Measurements from ENCODE around the gene KCNMA1. TPM values are rescaled to one million over a fixed set of nuclear protein-coding genes. Genes with fewer than 3 reads are reported as not detected.

KCNMA1 gene
- polyA plus RNA-seq, 1 donor from 2014 or later, result 60.8 TPM

DNA sequence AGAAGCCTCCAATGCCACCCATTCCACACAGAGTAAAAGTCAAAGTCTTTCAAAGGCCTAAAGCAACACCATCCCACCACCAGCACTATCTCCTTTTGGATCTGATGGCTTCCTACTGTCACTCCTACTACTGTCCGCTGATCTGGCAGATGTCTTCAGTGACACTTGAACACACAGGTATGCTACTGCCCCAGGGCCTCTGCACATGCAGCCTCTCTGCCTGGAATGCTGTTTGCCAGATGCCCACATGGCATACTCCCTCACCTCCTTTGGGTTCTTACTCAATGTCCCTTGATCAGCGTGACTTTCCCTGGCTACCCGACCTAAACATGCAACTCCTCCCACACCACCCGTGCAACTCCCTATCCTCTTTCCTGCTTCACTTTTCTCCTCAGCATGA lies 512.4 kb downstream of the KCNMA1 start:
- H3K27ac ChIP-seq (ENCODE audit: low read length), result no peak overlapping the region
- no peak overlapping the region for H3K9ac ChIP-seq (ENCODE audit: low read length)
- H4K20me1 ChIP-seq (ENCODE audit: insufficient read depth), result no peaks in the 10 kb centered on the region
- no peaks in the 10 kb centered on the region for H3K27me3 ChIP-seq (ENCODE audit: insufficient read depth, low read depth, low read length)
- no peak overlapping the region for H2AFZ ChIP-seq (ENCODE audit: low read depth, low read length)
- no peaks in the 10 kb centered on the region for H3K79me2 ChIP-seq (replicated peaks; ENCODE audit: insufficient read depth, low read length)
- H3K4me3 ChIP-seq (ENCODE audit: low read length), result no peak overlapping the region
- H3F3A ChIP-seq (ENCODE audit: insufficient read depth, low read length, poor library complexity, severe bottlenecking), result no peaks in the 10 kb centered on the region
- no peak overlapping the region for H3K4me2 ChIP-seq (ENCODE audit: low read length)
- no peaks in the 10 kb centered on the region for H3K9me2 ChIP-seq (ENCODE audit: insufficient read depth, low read length)
- H3K9me3 ChIP-seq (ENCODE audit: low read length), result no peaks in the 10 kb centered on the region
- H3K36me3 ChIP-seq (ENCODE audit: insufficient read depth, low read length), result no peaks in the 10 kb centered on the region
- TF ChIP-seq, protein P1, sequence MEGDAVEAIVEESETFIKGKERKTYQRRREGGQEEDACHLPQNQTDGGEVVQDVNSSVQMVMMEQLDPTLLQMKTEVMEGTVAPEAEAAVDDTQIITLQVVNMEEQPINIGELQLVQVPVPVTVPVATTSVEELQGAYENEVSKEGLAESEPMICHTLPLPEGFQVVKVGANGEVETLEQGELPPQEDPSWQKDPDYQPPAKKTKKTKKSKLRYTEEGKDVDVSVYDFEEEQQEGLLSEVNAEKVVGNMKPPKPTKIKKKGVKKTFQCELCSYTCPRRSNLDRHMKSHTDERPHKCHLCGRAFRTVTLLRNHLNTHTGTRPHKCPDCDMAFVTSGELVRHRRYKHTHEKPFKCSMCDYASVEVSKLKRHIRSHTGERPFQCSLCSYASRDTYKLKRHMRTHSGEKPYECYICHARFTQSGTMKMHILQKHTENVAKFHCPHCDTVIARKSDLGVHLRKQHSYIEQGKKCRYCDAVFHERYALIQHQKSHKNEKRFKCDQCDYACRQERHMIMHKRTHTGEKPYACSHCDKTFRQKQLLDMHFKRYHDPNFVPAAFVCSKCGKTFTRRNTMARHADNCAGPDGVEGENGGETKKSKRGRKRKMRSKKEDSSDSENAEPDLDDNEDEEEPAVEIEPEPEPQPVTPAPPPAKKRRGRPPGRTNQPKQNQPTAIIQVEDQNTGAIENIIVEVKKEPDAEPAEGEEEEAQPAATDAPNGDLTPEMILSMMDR (IDR thresholded peaks at IDR 0.05; ENCODE audit: poor library complexity, severe bottlenecking), result no peak
- TF ChIP-seq TAF1 (IDR thresholded peaks at IDR 0.05; ENCODE audit: low read depth) (no peak), EZH2 (IDR thresholded peaks at IDR 0.05; ENCODE audit: borderline replicate concordance, insufficient read depth, low read length, poor library complexity, severe bottlenecking) (no peak), MXI1 (conservative IDR thresholded peaks at IDR 0.05; ENCODE audit: poor library complexity, severe bottlenecking) (no peak), RAD21 (conservative IDR thresholded peaks at IDR 0.05) (no peak), SMC3 (conservative IDR thresholded peaks at IDR 0.05; ENCODE audit: poor library complexity) (no peak), EP300 (conservative IDR thresholded peaks at IDR 0.05; ENCODE audit: poor library complexity, severe bottlenecking) (no peak), POLR2AphosphoS5 (IDR thresholded peaks at IDR 0.05) (no peak)
- TF ChIP-seq, protein P2, sequence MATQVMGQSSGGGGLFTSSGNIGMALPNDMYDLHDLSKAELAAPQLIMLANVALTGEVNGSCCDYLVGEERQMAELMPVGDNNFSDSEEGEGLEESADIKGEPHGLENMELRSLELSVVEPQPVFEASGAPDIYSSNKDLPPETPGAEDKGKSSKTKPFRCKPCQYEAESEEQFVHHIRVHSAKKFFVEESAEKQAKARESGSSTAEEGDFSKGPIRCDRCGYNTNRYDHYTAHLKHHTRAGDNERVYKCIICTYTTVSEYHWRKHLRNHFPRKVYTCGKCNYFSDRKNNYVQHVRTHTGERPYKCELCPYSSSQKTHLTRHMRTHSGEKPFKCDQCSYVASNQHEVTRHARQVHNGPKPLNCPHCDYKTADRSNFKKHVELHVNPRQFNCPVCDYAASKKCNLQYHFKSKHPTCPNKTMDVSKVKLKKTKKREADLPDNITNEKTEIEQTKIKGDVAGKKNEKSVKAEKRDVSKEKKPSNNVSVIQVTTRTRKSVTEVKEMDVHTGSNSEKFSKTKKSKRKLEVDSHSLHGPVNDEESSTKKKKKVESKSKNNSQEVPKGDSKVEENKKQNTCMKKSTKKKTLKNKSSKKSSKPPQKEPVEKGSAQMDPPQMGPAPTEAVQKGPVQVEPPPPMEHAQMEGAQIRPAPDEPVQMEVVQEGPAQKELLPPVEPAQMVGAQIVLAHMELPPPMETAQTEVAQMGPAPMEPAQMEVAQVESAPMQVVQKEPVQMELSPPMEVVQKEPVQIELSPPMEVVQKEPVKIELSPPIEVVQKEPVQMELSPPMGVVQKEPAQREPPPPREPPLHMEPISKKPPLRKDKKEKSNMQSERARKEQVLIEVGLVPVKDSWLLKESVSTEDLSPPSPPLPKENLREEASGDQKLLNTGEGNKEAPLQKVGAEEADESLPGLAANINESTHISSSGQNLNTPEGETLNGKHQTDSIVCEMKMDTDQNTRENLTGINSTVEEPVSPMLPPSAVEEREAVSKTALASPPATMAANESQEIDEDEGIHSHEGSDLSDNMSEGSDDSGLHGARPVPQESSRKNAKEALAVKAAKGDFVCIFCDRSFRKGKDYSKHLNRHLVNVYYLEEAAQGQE (IDR thresholded peaks at IDR 0.05; ENCODE audit: borderline replicate concordance), result no peak

DNA sequence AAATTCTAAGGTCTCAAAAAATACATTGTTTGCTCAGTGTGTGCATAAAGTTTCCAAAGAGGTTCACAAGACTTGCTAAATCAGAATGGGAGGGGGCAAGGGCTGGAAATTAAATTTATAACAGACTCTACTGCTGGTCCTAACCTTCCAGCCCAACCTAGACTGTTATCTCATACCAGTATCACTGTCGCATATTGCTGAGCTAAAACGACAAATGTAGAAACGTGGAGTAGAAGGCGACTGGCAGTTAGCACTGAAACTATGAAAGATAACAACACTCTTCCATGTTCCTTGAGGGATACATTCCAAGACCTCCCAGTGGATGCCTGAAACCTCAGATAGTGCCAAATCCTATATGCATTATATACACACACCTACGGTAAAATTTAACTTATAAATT lies 514.3 kb downstream of the KCNMA1 start:
- Histone ChIP-seq H3K79me2 (replicated peaks; ENCODE audit: insufficient read depth, low read length) (no peaks in the 10 kb centered on the region), H3K4me2 (ENCODE audit: low read length) (no peak overlapping the region), H3K36me3 (ENCODE audit: insufficient read depth, low read length) (no peaks in the 10 kb centered on the region), H3K9me3 (ENCODE audit: low read length) (no peaks in the 10 kb centered on the region), H4K20me1 (ENCODE audit: insufficient read depth) (no peaks in the 10 kb centered on the region), H2AFZ (ENCODE audit: low read depth, low read length) (no peak overlapping the region), H3K27ac (ENCODE audit: low read length) (no peak overlapping the region), H3F3A (ENCODE audit: insufficient read depth, low read length, poor library complexity, severe bottlenecking) (no peaks in the 10 kb centered on the region), H3K9ac (ENCODE audit: low read length) (no peak overlapping the region), H3K27me3 (ENCODE audit: insufficient read depth, low read depth, low read length) (no peaks in the 10 kb centered on the region), H3K4me3 (ENCODE audit: low read length) (no peak overlapping the region), H3K9me2 (ENCODE audit: insufficient read depth, low read length) (no peaks in the 10 kb centered on the region)
- no peak for TF ChIP-seq POLR2AphosphoS5 (IDR thresholded peaks at IDR 0.05)
- TF ChIP-seq EP300 (conservative IDR thresholded peaks at IDR 0.05; ENCODE audit: poor library complexity, severe bottlenecking), result no peak
- no peak for TF ChIP-seq SMC3 (conservative IDR thresholded peaks at IDR 0.05; ENCODE audit: poor library complexity)
- TF ChIP-seq, protein P1 (IDR thresholded peaks at IDR 0.05; ENCODE audit: poor library complexity, severe bottlenecking), result no peak
- TF ChIP-seq TAF1 (IDR thresholded peaks at IDR 0.05; ENCODE audit: low read depth), result no peak
- TF ChIP-seq, protein P2 (IDR thresholded peaks at IDR 0.05; ENCODE audit: borderline replicate concordance), result no peak
- TF ChIP-seq RAD21 (conservative IDR thresholded peaks at IDR 0.05), result no peak
- TF ChIP-seq EZH2 (IDR thresholded peaks at IDR 0.05; ENCODE audit: borderline replicate concordance, insufficient read depth, low read length, poor library complexity, severe bottlenecking), result no peak
- TF ChIP-seq MXI1 (conservative IDR thresholded peaks at IDR 0.05; ENCODE audit: poor library complexity, severe bottlenecking), result no peak

Data from neural cell (in vitro differentiated cells).